ENCODE measurements around the gene TENM4.

TENM4 gene

GRCh38 chr11:79147731-79148130 is 293.1 kb downstream of the TENM4 start:
- H3K4me3 ChIP-seq (ENCODE audit: low read depth in 1 of 2, low read length in 2 of 2): no peak overlapping the region
- no peaks in the 10 kb centered on the region for H3K36me3 ChIP-seq (ENCODE audit: insufficient read depth, low read length)
- H3K4me2 ChIP-seq (ENCODE audit: insufficient read depth, low read length): no peak overlapping the region
- peaks cover 18% of the 10 kb centered on the region for H3K4me1 ChIP-seq (ENCODE audit: insufficient read depth, low read length)
- no peak overlapping the region for H3K9ac ChIP-seq (ENCODE audit: low read depth, low read length)
- no peaks in the 10 kb centered on the region for H3K9me3 ChIP-seq (ENCODE audit: insufficient read depth, low read length, severe bottlenecking)
- no peak for DNase-seq
- no peak for TF ChIP-seq EZH2 (IDR thresholded peaks at IDR 0.05; ENCODE audit: borderline replicate concordance, low read depth, low read length, severe bottlenecking)
- TF ChIP-seq CTCF (IDR thresholded peaks at IDR 0.05; ENCODE audit: borderline replicate concordance, extremely low read depth, low read length, poor library complexity, severe bottlenecking): no peak
- H2AFZ ChIP-seq (ENCODE audit: low read depth, low read length): no peak overlapping the region
- no peaks in the 10 kb centered on the region for H3K27me3 ChIP-seq (ENCODE audit: insufficient read depth, low read length, poor library complexity)
- no peaks in the 10 kb centered on the region for H4K20me1 ChIP-seq (ENCODE audit: insufficient read depth, low read length)
- H3K27ac ChIP-seq (ENCODE audit: low read length): no peak overlapping the region
- no peak for ATAC-seq (ENCODE audit: insufficient read depth, low read depth)
- H3K79me2 ChIP-seq (ENCODE audit: insufficient read depth, low read length): no peaks in the 10 kb centered on the region

- DNase-seq: no peak
- H3K9ac ChIP-seq (ENCODE audit: low read depth, low read length): no peak overlapping the region
- no peak overlapping the region for H3K27ac ChIP-seq (ENCODE audit: low read length)
- TF ChIP-seq CTCF (IDR thresholded peaks at IDR 0.05; ENCODE audit: borderline replicate concordance, extremely low read depth, low read length, poor library complexity, severe bottlenecking) (no peak), EZH2 (IDR thresholded peaks at IDR 0.05; ENCODE audit: borderline replicate concordance, low read depth, low read length, severe bottlenecking) (no peak)
- no peaks in the 10 kb centered on the region for H3K9me3 ChIP-seq (ENCODE audit: insufficient read depth, low read length, severe bottlenecking)
- no peak overlapping the region for H3K4me2 ChIP-seq (ENCODE audit: insufficient read depth, low read length)
- no peaks in the 10 kb centered on the region for H3K79me2 ChIP-seq (ENCODE audit: insufficient read depth, low read length)
- H3K4me1 ChIP-seq (ENCODE audit: insufficient read depth, low read length): peaks cover 18% of the 10 kb centered on the region
- no peaks in the 10 kb centered on the region for H3K36me3 ChIP-seq (ENCODE audit: insufficient read depth, low read length)
- H3K27me3 ChIP-seq (ENCODE audit: insufficient read depth, low read length, poor library complexity): no peaks in the 10 kb centered on the region
- no peaks in the 10 kb centered on the region for H4K20me1 ChIP-seq (ENCODE audit: insufficient read depth, low read length)
- H2AFZ ChIP-seq (ENCODE audit: low read depth, low read length): no peak overlapping the region
- no peak overlapping the region for H3K4me3 ChIP-seq (ENCODE audit: low read depth in 1 of 2, low read length in 2 of 2)
- ATAC-seq (ENCODE audit: insufficient read depth, low read depth): no peak
These were observed 293.8 kb downstream of the TENM4 start for GRCh38 chr11:79147011-79147410.

GRCh38 chr11:79139900-79140299 is 300.9 kb downstream of the TENM4 start:
- TF ChIP-seq CTCF (IDR thresholded peaks at IDR 0.05; ENCODE audit: borderline replicate concordance, extremely low read depth, low read length, poor library complexity, severe bottlenecking) (no peak), EZH2 (IDR thresholded peaks at IDR 0.05; ENCODE audit: borderline replicate concordance, low read depth, low read length, severe bottlenecking) (no peak)
- Histone ChIP-seq H3K9ac (ENCODE audit: low read depth, low read length) (no peak overlapping the region), H3K9me3 (ENCODE audit: insufficient read depth, low read length, severe bottlenecking) (no peaks in the 10 kb centered on the region), H2AFZ (ENCODE audit: low read depth, low read length) (no peak overlapping the region), H3K36me3 (ENCODE audit: insufficient read depth, low read length) (no peaks in the 10 kb centered on the region), H3K4me2 (ENCODE audit: insufficient read depth, low read length) (no peak overlapping the region), H4K20me1 (ENCODE audit: insufficient read depth, low read length) (no peaks in the 10 kb centered on the region), H3K4me3 (ENCODE audit: low read depth in 1 of 2, low read length in 2 of 2) (no peak overlapping the region), H3K27ac (ENCODE audit: low read length) (no peak overlapping the region), H3K27me3 (ENCODE audit: insufficient read depth, low read length, poor library complexity) (no peaks in the 10 kb centered on the region), H3K4me1 (ENCODE audit: insufficient read depth, low read length) (no peaks in the 10 kb centered on the region), H3K79me2 (ENCODE audit: insufficient read depth, low read length) (no peaks in the 10 kb centered on the region)
- ATAC-seq (ENCODE audit: insufficient read depth, low read depth) (peak; percentile 40; the same call in 2 of the 3 replicates), DNase-seq (no peak)

- ATAC-seq (ENCODE audit: insufficient read depth, low read depth) (no peak), DNase-seq (no peak)
- no peak for TF ChIP-seq EZH2 (IDR thresholded peaks at IDR 0.05; ENCODE audit: borderline replicate concordance, low read depth, low read length, severe bottlenecking)
- no peak for TF ChIP-seq CTCF (IDR thresholded peaks at IDR 0.05; ENCODE audit: borderline replicate concordance, extremely low read depth, low read length, poor library complexity, severe bottlenecking)
- Histone ChIP-seq H3K36me3 (ENCODE audit: insufficient read depth, low read length) (no peaks in the 10 kb centered on the region), H4K20me1 (ENCODE audit: insufficient read depth, low read length) (no peaks in the 10 kb centered on the region), H3K4me3 (ENCODE audit: low read depth in 1 of 2, low read length in 2 of 2) (no peak overlapping the region), H3K27me3 (ENCODE audit: insufficient read depth, low read length, poor library complexity) (no peaks in the 10 kb centered on the region), H3K9me3 (ENCODE audit: insufficient read depth, low read length, severe bottlenecking) (no peaks in the 10 kb centered on the region), H3K79me2 (ENCODE audit: insufficient read depth, low read length) (no peaks in the 10 kb centered on the region), H3K9ac (ENCODE audit: low read depth, low read length) (no peak overlapping the region), H2AFZ (ENCODE audit: low read depth, low read length) (no peak overlapping the region), H3K27ac (ENCODE audit: low read length) (no peak overlapping the region), H3K4me1 (ENCODE audit: insufficient read depth, low read length) (no peaks in the 10 kb centered on the region), H3K4me2 (ENCODE audit: insufficient read depth, low read length) (no peak overlapping the region)
These were observed 311.1 kb downstream of the TENM4 start for GRCh38 chr11:79129702-79130101.

Measured in DND-41 (cell line).